AG09309 (cell line): ENCODE data around the gene ATP6V0D1.

ENCODE experiments used
- DNase-seq: peaks from one replicate; pipeline ENCODE4 v3.0.0-alpha.2; 2010; ENCODE audit warnings: low read depth
- H3K4me3 ChIP-seq: 2 replicates; pipeline ENCODE4 v1.5.1; 2011; ENCODE audit warnings: mild to moderate bottlenecking, low read depth, low read length, moderate library complexity; ENCODE audit not compliant: control insufficient read depth
- CTCF ChIP-seq: IDR thresholded peaks from 2 replicates; pipeline ENCODE4 v1.5.1; 2011; ENCODE audit warnings: mild to moderate bottlenecking, low read depth, low read length, inconsistent platforms; ENCODE audit not compliant: insufficient read depth, control insufficient read depth; ENCODE audit errors: missing control alignments

ATP6V0D1 gene

GRCh38 chr16:67424261-67424615 is 56.7 kb downstream of the ATP6V0D1 start:
- TF ChIP-seq CTCF: no peak
- DNase-seq: no peak
- H3K4me3 ChIP-seq: no peak overlapping the region

GRCh38 chr16:67423611-67424260 is 57.2 kb downstream of the ATP6V0D1 start:
- no peak overlapping the region for H3K4me3 ChIP-seq
- no peak for DNase-seq
- no peak for TF ChIP-seq CTCF

GRCh38 chr16:67423015-67423414 is 57.9 kb downstream of the ATP6V0D1 start:
- DNase-seq: no peak
- no peak for TF ChIP-seq CTCF
- H3K4me3 ChIP-seq: no peak overlapping the region

- DNase-seq: no peak
These were observed 59.9 kb downstream of the ATP6V0D1 start for GRCh38 chr16:67421030-67421429.

GRCh38 chr16:67419931-67420330 is 61.0 kb downstream of the ATP6V0D1 start:
- no peak for DNase-seq
- TF ChIP-seq CTCF: no peak
- no peak overlapping the region for H3K4me3 ChIP-seq

More at GRCh38 chr16:67421030-67421429, 59.9 kb downstream of the ATP6V0D1 start:
- H3K4me3 ChIP-seq: no peak overlapping the region
- no peak for TF ChIP-seq CTCF

GRCh38 chr16:67419502-67419901 is 61.5 kb downstream of the ATP6V0D1 start:
- no peak for DNase-seq
- H3K4me3 ChIP-seq: no peak overlapping the region
- TF ChIP-seq CTCF: no peak
